H1 (cell line): ENCODE measurements around the gene EGR2.

Experiments
- CREB1 ChIP-seq: IDR thresholded peaks from 2 replicates; pipeline ENCODE4 v1.6.1; 2012; ENCODE audit warnings: inconsistent platforms
- EP300 ChIP-seq, 2 experiments: IDR thresholded peaks; 1 replicate in 1 of 2; 2 replicates in 1 of 2; pipeline ENCODE4 v1.6.1; 2011 to 2012; ENCODE audit warnings: low read depth in 2 of 2, low read length in 2 of 2, mild to moderate bottlenecking in 2 of 2, borderline replicate concordance in 1 of 2, inconsistent platforms in 1 of 2, moderate library complexity in 1 of 2
- KDM1A ChIP-seq: fragments of 200-600, 300-600 bp; sonication (generic); IDR thresholded peaks from 2 replicates; pipeline ENCODE4 v1.7.1; 2016; ENCODE audit warnings: mild to moderate bottlenecking, low read length, borderline replicate concordance
- POLR2A ChIP-seq, 2 experiments: IDR thresholded peaks; 1 replicate in 1 of 2; 2 replicates in 1 of 2; pipeline ENCODE4 v1.6.1; 2011; ENCODE audit warnings: low read depth in 2 of 2, low read length in 2 of 2, mild to moderate bottlenecking in 2 of 2; ENCODE audit errors: control extremely low read depth in 1 of 2
- POLR2AphosphoS5 ChIP-seq: IDR thresholded peaks from 2 replicates; pipeline ENCODE4 v1.6.1; 2011; ENCODE audit warnings: low read depth, low read length
- RAD21 ChIP-seq, 2 experiments: IDR thresholded peaks in 1 of 2; conservative IDR thresholded peaks in 1 of 2; 2 replicates each; pipeline ENCODE4 v1.6.1; 2011; ENCODE audit warnings: low read depth in 2 of 2, low read length in 2 of 2, improper control_type of control experiment in 1 of 2, inconsistent platforms in 1 of 2, mild to moderate bottlenecking in 1 of 2, moderate library complexity in 1 of 2
- RNF2 ChIP-seq: fragments of 200-900, 300-1000 bp; sonication (generic); IDR thresholded peaks from 2 replicates; pipeline ENCODE4 v1.7.1; 2016; ENCODE audit warnings: borderline replicate concordance, low read depth, mild to moderate bottlenecking, antibody characterized with exemption, low read length; ENCODE audit not compliant: poor library complexity, severe bottlenecking; ENCODE audit errors: missing control alignments
- SIN3A ChIP-seq, 2 experiments: IDR thresholded peaks in 1 of 2; conservative IDR thresholded peaks in 1 of 2; 2 replicates each; pipeline ENCODE4 v1.6.1; 2011 to 2012; ENCODE audit warnings: low read length in 2 of 2, improper control_type of control experiment in 1 of 2, low read depth in 1 of 2, mild to moderate bottlenecking in 1 of 2
- TCF12 ChIP-seq: IDR thresholded peaks from 2 replicates; pipeline ENCODE4 v1.6.1; 2011; ENCODE audit warnings: low read depth, mild to moderate bottlenecking, low read length
- TF ChIP-seq, protein P1 (sequence below), 3 experiments: IDR thresholded peaks; 1 replicate in 2 of 3; 2 replicates in 1 of 3; pipeline versions ENCODE4 v1.5.1 to v1.6.1; 2011; ENCODE audit warnings: low read length in 3 of 3, mild to moderate bottlenecking in 3 of 3, inconsistent platforms in 2 of 3, low read depth in 1 of 3, moderate library complexity in 1 of 3; ENCODE audit not compliant: insufficient read depth in 1 of 3; ENCODE audit errors: control extremely low read depth in 1 of 3

DNA sequence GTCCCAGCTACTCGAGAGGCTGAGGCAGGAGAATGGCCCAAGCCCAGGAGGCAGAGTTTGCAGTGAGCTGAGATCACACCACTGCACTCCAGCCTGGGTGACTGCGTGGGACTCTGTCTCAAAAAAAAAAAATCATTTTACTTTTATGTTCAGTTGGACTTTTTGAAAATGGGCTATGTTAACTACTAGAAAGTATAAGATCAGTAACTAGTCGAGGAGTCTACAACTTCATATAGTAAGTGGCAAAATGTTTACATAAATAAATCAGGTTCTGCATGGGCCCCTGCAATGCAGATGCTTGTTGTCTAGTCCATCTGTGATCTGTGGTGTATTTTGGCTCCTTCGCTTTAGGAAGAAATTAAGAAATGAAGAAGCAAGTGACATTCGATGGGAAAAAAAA is 23.9 kb downstream of the EGR2 start:
- TF ChIP-seq RAD21 (IDR thresholded peaks at IDR 0.05 in 1 of 2, conservative IDR thresholded peaks at IDR 0.05 in 1 of 2; ENCODE audit: low read depth in 2 of 2, low read length in 2 of 2) (no peak), KDM1A (no peak), EP300 (IDR thresholded peaks at IDR 0.05; ENCODE audit: borderline replicate concordance in 1 of 2, low read depth in 2 of 2, low read length in 2 of 2) (no peak), POLR2A (IDR thresholded peaks at IDR 0.05; ENCODE audit: control extremely low read depth in 1 of 2, low read depth in 2 of 2, low read length in 2 of 2) (no peak), POLR2AphosphoS5 (no peak), RNF2 (no peak), SIN3A (conservative IDR thresholded peaks at IDR 0.05 in 1 of 2, IDR thresholded peaks at IDR 0.05 in 1 of 2; ENCODE audit: low read depth in 1 of 2, low read length in 2 of 2) (no peak), CREB1 (no peak), TCF12 (no peak)
- TF ChIP-seq, protein P1, sequence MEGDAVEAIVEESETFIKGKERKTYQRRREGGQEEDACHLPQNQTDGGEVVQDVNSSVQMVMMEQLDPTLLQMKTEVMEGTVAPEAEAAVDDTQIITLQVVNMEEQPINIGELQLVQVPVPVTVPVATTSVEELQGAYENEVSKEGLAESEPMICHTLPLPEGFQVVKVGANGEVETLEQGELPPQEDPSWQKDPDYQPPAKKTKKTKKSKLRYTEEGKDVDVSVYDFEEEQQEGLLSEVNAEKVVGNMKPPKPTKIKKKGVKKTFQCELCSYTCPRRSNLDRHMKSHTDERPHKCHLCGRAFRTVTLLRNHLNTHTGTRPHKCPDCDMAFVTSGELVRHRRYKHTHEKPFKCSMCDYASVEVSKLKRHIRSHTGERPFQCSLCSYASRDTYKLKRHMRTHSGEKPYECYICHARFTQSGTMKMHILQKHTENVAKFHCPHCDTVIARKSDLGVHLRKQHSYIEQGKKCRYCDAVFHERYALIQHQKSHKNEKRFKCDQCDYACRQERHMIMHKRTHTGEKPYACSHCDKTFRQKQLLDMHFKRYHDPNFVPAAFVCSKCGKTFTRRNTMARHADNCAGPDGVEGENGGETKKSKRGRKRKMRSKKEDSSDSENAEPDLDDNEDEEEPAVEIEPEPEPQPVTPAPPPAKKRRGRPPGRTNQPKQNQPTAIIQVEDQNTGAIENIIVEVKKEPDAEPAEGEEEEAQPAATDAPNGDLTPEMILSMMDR (IDR thresholded peaks at IDR 0.05; ENCODE audit: control extremely low read depth in 1 of 3, insufficient read depth in 1 of 3, low read depth in 1 of 3, low read length in 3 of 3) = no peak
